Stimulated activated effector memory CD8-positive, alpha-beta T cell treated with anti-CD3 and anti-CD28 coated beads, Interleukin-12 subunit alpha, Interleukin-12 subunit beta, amount 100 ng/mL, for 72 hours (primary cell): ENCODE data around the gene SLC38A5.
"Not testable (repeated sequence)": the region's sequence is repeated elsewhere in the genome, so short reads cannot be mapped to it uniquely, and the experiment has no call there.

Source experiments
- ATAC-seq: fragments of 150-1000 bp; cut with Tn5 transposase; 2 replicates; pipeline ENCODE4 v1.10.0; 2021
- DNase-seq, 2 donors: peaks; one replicate each; pipeline ENCODE4 v3.0.0; 2021 to 2022; ENCODE audit warnings: low spot score in 2 of 2
- H3K27ac Mint-ChIP-seq: one replicate; pipeline ENCODE4 v1.8.0; 2022; ENCODE audit warnings: mild to moderate bottlenecking, mixed read lengths
- H3K36me3 Mint-ChIP-seq: one replicate; pipeline ENCODE4 v1.8.0; 2022; ENCODE audit warnings: mild to moderate bottlenecking, mixed read lengths
- H3K4me1 Mint-ChIP-seq: one replicate; pipeline ENCODE4 v1.8.0; 2022; ENCODE audit warnings: mixed read lengths
- H3K4me3 Mint-ChIP-seq: one replicate; pipeline ENCODE4 v1.8.0; 2022; ENCODE audit warnings: mild to moderate bottlenecking, mixed read lengths
- H3K9me3 Mint-ChIP-seq: one replicate; pipeline ENCODE4 v1.8.0; 2022; ENCODE audit warnings: mixed read lengths

Gene SLC38A5

GRCh38 chrX:48470110-48470832, at the start of gene SLC38A5:
SLC38A5 (minus strand) TSS chrX:48470260; CDS start chrX:48467924, 2,336 bp downstream.
- H3K9me3 Mint-ChIP-seq = no peaks in the 10 kb centered on the region
- H3K4me1 Mint-ChIP-seq = peaks cover 43% of the 10 kb centered on the region
- H3K27ac Mint-ChIP-seq = peak within 1 kb of the TSS; percentile 99
- DNase-seq = no peak
- peak within 1 kb of the TSS; percentile 98 for H3K4me3 Mint-ChIP-seq
- H3K36me3 Mint-ChIP-seq = peaks cover 28% of the 10 kb centered on the region
- ATAC-seq = no peak

GRCh38 chrX:48519481-48519880, 49.4 kb upstream of the SLC38A5 start:
- H3K4me3 Mint-ChIP-seq, ATAC-seq, H3K27ac Mint-ChIP-seq, H3K9me3 Mint-ChIP-seq, DNase-seq: not testable (repeated sequence)
- H3K36me3 Mint-ChIP-seq = peaks cover 47% of the 10 kb centered on the region
- peaks cover 23% of the 10 kb centered on the region for H3K4me1 Mint-ChIP-seq

DNA sequence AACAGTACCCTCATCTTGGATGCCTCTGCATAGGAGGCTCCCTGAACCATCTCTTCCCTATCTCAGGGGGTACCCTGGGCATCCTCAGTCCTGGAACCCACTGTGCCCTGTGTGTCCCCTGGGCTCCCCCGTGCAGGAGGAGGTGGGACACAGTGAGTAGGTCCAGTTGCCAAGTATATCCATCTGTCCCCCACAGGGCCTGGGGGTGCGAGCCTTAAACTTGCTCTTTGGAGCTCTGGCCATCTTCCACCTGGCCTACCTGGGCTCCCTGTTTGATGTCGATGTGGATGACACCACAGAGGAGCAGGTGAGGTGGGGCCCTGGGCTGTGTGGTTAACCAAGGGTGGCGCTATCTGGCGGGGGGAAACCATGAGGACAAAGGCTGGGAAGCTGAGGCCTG, 46.9 kb upstream of the SLC38A5 start:
- Mint-ChIP-seq H3K9me3 (no peaks in the 10 kb centered on the region), H3K4me3 (no peak overlapping the region), H3K27ac (peak overlapping the region; percentile 69), H3K4me1 (peaks cover 27% of the 10 kb centered on the region), H3K36me3 (peaks cover 24% of the 10 kb centered on the region)
- ATAC-seq (no peak), DNase-seq (no peak)

DNA sequence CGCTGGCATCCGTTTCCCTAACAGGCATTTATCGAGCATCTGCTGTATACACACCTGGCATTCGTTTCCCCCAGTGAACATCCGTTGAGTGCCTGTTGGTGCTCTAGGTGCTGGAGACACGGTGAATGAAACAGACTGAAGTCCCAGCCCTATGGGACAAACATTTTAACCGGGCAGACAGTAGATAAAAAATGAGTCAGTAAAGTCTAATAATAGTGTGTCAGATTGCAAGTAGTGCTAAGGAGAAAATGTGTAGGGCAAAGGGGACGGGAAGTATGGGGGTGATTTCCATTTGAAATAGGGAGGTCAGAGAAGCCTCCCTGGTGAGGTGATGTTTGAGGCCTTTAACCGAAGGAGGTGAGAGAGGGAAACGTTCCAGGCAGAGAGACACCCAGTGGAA, 46.2 kb upstream of the SLC38A5 start:
- Mint-ChIP-seq H3K36me3 (peaks cover 17% of the 10 kb centered on the region), H3K9me3 (no peaks in the 10 kb centered on the region), H3K4me3 (no peak overlapping the region), H3K27ac (no peak overlapping the region), H3K4me1 (peaks cover 30% of the 10 kb centered on the region)
- DNase-seq (no peak), ATAC-seq (no peak)

GRCh38 chrX:48515842-48516241, 45.8 kb upstream of the SLC38A5 start:
- Mint-ChIP-seq H3K9me3 (no peaks in the 10 kb centered on the region), H3K27ac (no peak overlapping the region), H3K36me3 (peaks cover 16% of the 10 kb centered on the region), H3K4me1 (peaks cover 30% of the 10 kb centered on the region), H3K4me3 (no peak overlapping the region)
- no peak for ATAC-seq
- no peak for DNase-seq

- H3K4me3 Mint-ChIP-seq = no peak overlapping the region
- peaks cover 31% of the 10 kb centered on the region for H3K4me1 Mint-ChIP-seq
- no peaks in the 10 kb centered on the region for H3K9me3 Mint-ChIP-seq
- H3K36me3 Mint-ChIP-seq = peaks cover 17% of the 10 kb centered on the region
- ATAC-seq (no peak), DNase-seq (no peak)
- peak overlapping the region; percentile 40 for H3K27ac Mint-ChIP-seq
These were observed 44.9 kb upstream of the SLC38A5 start for GRCh38 chrX:48514868-48515460.

- Mint-ChIP-seq H3K36me3 (peaks cover 17% of the 10 kb centered on the region), H3K9me3 (no peaks in the 10 kb centered on the region), H3K4me1 (peaks cover 38% of the 10 kb centered on the region), H3K27ac (peak overlapping the region; percentile 40), H3K4me3 (no peak overlapping the region)
- ATAC-seq (no peak), DNase-seq (no peak)
These were observed 44.2 kb upstream of the SLC38A5 start for GRCh38 chrX:48514126-48514806.

- Mint-ChIP-seq H3K4me1 (peaks cover 39% of the 10 kb centered on the region), H3K9me3 (no peaks in the 10 kb centered on the region), H3K4me3 (no peak overlapping the region), H3K36me3 (peaks cover 17% of the 10 kb centered on the region), H3K27ac (peak overlapping the region; percentile 40)
- no peak for ATAC-seq
- DNase-seq = no peak
These were observed 43.6 kb upstream of the SLC38A5 start for GRCh38 chrX:48513670-48514069.

- ATAC-seq (no peak), DNase-seq (no peak)
- Mint-ChIP-seq H3K4me1 (peaks cover 39% of the 10 kb centered on the region), H3K27ac (no peak overlapping the region), H3K9me3 (no peaks in the 10 kb centered on the region), H3K4me3 (no peak overlapping the region), H3K36me3 (peaks cover 17% of the 10 kb centered on the region)
These were observed 42.4 kb upstream of the SLC38A5 start for GRCh38 chrX:48512371-48512935.

DNA sequence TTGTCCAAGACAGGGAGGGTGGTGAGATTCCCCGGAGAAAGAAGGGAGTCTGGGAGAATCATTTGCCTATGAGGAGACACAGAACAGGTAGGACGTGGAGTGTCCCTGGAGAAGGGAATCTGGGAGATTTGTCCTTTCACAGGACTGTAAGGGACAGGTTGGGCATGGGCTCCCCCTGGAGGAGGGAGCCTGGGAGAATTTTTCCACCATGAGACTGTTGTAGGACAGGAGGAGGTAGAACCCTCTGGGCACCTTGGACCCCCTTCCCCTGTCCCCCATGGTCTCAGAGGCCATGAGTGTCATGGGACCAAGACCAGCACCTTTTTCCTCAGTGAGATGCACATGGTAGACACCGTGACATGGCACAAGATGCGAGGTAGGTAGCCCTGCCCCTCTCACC, 41.5 kb upstream of the SLC38A5 start:
- DNase-seq = no peak
- H3K36me3 Mint-ChIP-seq = peaks cover 17% of the 10 kb centered on the region
- peak overlapping the region; percentile 65 for H3K27ac Mint-ChIP-seq
- H3K4me1 Mint-ChIP-seq = peaks cover 34% of the 10 kb centered on the region
- no peak overlapping the region for H3K4me3 Mint-ChIP-seq
- ATAC-seq = no peak
- H3K9me3 Mint-ChIP-seq = no peaks in the 10 kb centered on the region

- Mint-ChIP-seq H3K9me3 (no peaks in the 10 kb centered on the region), H3K4me1 (peaks cover 28% of the 10 kb centered on the region), H3K36me3 (peaks cover 6% of the 10 kb centered on the region), H3K4me3 (peak overlapping the region; percentile 88), H3K27ac (peak overlapping the region; percentile 87)
- DNase-seq (no peak), ATAC-seq (no peak)
These were observed 39.6 kb upstream of the SLC38A5 start for GRCh38 chrX:48509619-48510018.

DNA sequence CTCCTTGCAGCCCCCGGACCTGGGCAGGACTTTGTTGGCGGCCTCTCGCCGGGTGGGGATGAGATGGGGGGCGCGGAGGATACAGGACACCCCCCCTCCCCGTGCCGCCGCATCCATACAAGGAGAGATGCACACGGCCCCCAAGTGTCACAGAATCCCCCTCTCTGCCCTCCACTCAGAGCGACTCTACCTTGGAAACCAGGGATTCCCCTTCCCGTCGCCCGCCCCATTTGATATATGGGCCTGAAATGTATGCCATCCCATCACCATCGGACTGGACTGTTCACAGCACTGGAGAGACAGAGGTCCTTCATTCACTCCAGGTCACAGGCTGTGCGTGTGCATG, 39.2 kb upstream of the SLC38A5 start:
- Mint-ChIP-seq H3K36me3 (peaks cover 6% of the 10 kb centered on the region), H3K4me1 (peaks cover 28% of the 10 kb centered on the region), H3K4me3 (peak overlapping the region; percentile 88), H3K27ac (peak overlapping the region; percentile 87), H3K9me3 (no peaks in the 10 kb centered on the region)
- no peak for DNase-seq
- peak; percentile 31 for ATAC-seq

DNA sequence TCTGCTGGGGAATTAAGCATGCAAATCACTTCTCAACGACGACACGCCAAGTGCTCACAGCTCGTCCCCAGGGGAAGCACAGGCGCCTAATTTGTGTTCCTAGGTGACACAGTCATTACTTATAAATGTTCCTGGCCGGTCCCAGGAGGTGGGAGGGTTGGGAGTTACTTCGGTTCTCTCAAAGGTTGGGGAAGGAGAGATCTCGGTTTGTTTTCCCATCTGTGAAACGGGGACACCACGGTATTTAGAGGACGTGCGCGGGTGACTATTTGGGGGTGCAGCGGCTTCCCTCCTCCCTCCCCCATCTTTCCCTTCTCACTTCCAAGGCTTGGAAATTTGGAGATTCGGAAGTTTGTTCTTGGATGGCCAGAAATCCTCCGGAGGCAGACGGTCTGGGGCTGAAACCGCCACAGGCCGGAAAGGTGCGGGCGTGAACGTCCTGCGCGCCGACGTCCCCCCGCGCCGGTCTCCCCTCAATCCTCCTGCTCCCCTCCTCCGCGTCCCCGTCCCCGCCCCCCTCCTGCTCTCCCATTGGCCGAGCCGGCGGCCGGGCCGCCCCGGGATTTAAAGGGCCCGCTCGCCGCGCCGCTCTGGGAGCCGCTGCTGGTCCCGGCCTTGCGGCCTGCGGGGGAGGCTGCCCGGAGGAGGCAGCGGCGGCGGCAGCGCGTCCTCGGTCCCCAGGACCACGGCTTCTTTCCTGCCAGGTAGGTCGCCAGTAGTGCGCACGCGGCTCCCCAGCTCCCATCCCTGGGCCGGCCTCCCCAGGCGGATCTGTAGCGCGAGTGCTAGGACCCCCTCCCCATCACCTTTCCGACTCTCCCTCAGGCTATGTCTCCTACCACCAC, 38.6 kb upstream of the SLC38A5 start, which contains the start of gene PORCN:
Gene PORCN (plus strand): TSS at position 593 of the 845 bp plus-strand sequence. CDS start 829 bp downstream, outside the sequence.
- H3K36me3 Mint-ChIP-seq = peaks cover 6% of the 10 kb centered on the region
- H3K4me3 Mint-ChIP-seq = peak within 1 kb of the TSS; percentile 88
- H3K27ac Mint-ChIP-seq = peak within 1 kb of the TSS; percentile 87
- ATAC-seq = peak; percentile 95
- H3K9me3 Mint-ChIP-seq = no peaks in the 10 kb centered on the region
- DNase-seq = peak; percentile 49 to 82
- peaks cover 28% of the 10 kb centered on the region for H3K4me1 Mint-ChIP-seq

GRCh38 chrX:48507246-48507645, 37.2 kb upstream of the SLC38A5 start:
- peaks cover 27% of the 10 kb centered on the region for H3K4me1 Mint-ChIP-seq
- no peak overlapping the region for H3K27ac Mint-ChIP-seq
- H3K4me3 Mint-ChIP-seq = no peak overlapping the region
- H3K36me3 Mint-ChIP-seq = peaks cover 6% of the 10 kb centered on the region
- no peak for ATAC-seq
- DNase-seq = no peak
- no peaks in the 10 kb centered on the region for H3K9me3 Mint-ChIP-seq

- no peak overlapping the region for H3K4me3 Mint-ChIP-seq
- no peak overlapping the region for H3K27ac Mint-ChIP-seq
- ATAC-seq (no peak), DNase-seq (no peak)
- H3K9me3 Mint-ChIP-seq = no peaks in the 10 kb centered on the region
- peaks cover 12% of the 10 kb centered on the region for H3K4me1 Mint-ChIP-seq
- peaks cover under 1% of the 10 kb centered on the region for H3K36me3 Mint-ChIP-seq
These were observed 35.4 kb upstream of the SLC38A5 start for GRCh38 chrX:48505481-48505880.
